Endothelial cell of umbilical vein (primary cell): Measurements from ENCODE around the gene RGSL1. TPM values are rescaled to one million over a fixed set of nuclear protein-coding genes. Genes with fewer than 3 reads are reported as not detected.

ENCODE experiments used
- BruUV-seq: library from RNA; stranded (reverse); fragments of 400-500 nt; replicated peaks from 2 replicates; lab custom pipeline; 2021; lab: Mats Ljungman, UMichigan
- CTCF ChIA-PET: fragments of 300-600, 350-600 bp; sonication (Branson Sonifier 250); formaldehyde crosslinking; loops from one replicate; lab custom pipeline; 2021; ENCODE audit warnings: antibody characterized with exemption, inconsistent platforms; lab: Charles Lee
- POLR2A ChIA-PET: fragments of 300-600, 350-600 bp; sonication (Branson Sonifier 250); formaldehyde crosslinking; loops from one replicate; lab custom pipeline; 2021; ENCODE audit warnings: antibody characterized with exemption, inconsistent platforms; lab: Charles Lee
- DNase-seq: peaks from one replicate; pipeline ENCODE4 v3.0.0-alpha.2; 2011; ENCODE audit warnings: low read depth, low spot score
- FAIRE-seq: peaks from 2 replicates; lab custom pipeline; 2011; peaks lifted over from hg19 to GRCh38; lab: Jason Lieb, UNC
- H2AFZ ChIP-seq: 2 replicates; pipeline ENCODE4 v1.6.0; 2012; ENCODE audit warnings: low read depth, low read length, control low read depth, inconsistent platforms
- H3K27ac ChIP-seq: 2 replicates; pipeline ENCODE4 v1.5.1; 2011; ENCODE audit warnings: low read depth, mild to moderate bottlenecking, control low read depth, low read length, moderate library complexity; ENCODE audit not compliant: insufficient read depth
- H3K27me3 ChIP-seq, 2 experiments: 2 replicates each; pipeline versions ENCODE4 v1.6.0 to v1.6.1; 2011; ENCODE audit warnings: low read length in 2 of 2, mixed read lengths in 1 of 2; ENCODE audit not compliant: control insufficient read depth in 2 of 2, insufficient read depth in 2 of 2
- H3K36me3 ChIP-seq, 2 experiments: 2 replicates in 1 of 2; 3 replicates in 1 of 2; pipeline ENCODE4 v1.5.1; 2011; ENCODE audit warnings: low read length in 2 of 2, mild to moderate bottlenecking in 1 of 2, moderate library complexity in 1 of 2; ENCODE audit not compliant: control insufficient read depth in 2 of 2, insufficient read depth in 2 of 2; ENCODE audit errors: extremely low read depth in 1 of 2
- H3K4me1 ChIP-seq: 3 replicates; pipeline ENCODE4 v1.5.1; 2011; ENCODE audit warnings: mild to moderate bottlenecking, low read length; ENCODE audit not compliant: control insufficient read depth, insufficient read depth; ENCODE audit errors: extremely low read depth
- H3K4me2 ChIP-seq: 2 replicates; pipeline ENCODE4 v1.6.1; 2011; ENCODE audit warnings: low read length, control low read depth, mixed read lengths; ENCODE audit not compliant: insufficient read depth
- H3K4me3 ChIP-seq, 3 experiments: fragments of 200-600 bp in 1 of 3; sonication (generic), shearing (Covaris generic) in 1 of 3; replicated peaks in 1 of 3; 2 replicates each; pipeline ENCODE4 v1.5.1; 2011 to 2016; ENCODE audit warnings: control low read depth in 3 of 3, low read length in 3 of 3, mild to moderate bottlenecking in 2 of 3, inconsistent platforms in 1 of 3, low read depth in 1 of 3, moderate library complexity in 1 of 3; ENCODE audit not compliant: insufficient read depth in 1 of 3
- H3K79me2 ChIP-seq: 2 replicates; pipeline ENCODE4 v1.6.0; 2012; ENCODE audit warnings: low read length, inconsistent platforms; ENCODE audit not compliant: control insufficient read depth, insufficient read depth
- H3K9ac ChIP-seq: replicated peaks from 2 replicates; pipeline ENCODE3; 2011; ENCODE audit warnings: low read length, control low read depth; ENCODE audit not compliant: insufficient read depth; ENCODE audit errors: extremely low read depth
- H3K9me1 ChIP-seq: replicated peaks from 3 replicates; pipeline ENCODE4 v1.6.0; 2011; ENCODE audit warnings: mild to moderate bottlenecking, low read length; ENCODE audit not compliant: control insufficient read depth, insufficient read depth; ENCODE audit errors: extremely low read depth
- H3K9me3 ChIP-seq: replicated peaks from 2 replicates; pipeline ENCODE4 v1.5.1; 2012; ENCODE audit warnings: low read length, inconsistent platforms; ENCODE audit not compliant: control insufficient read depth, insufficient read depth
- H4K20me1 ChIP-seq: replicated peaks from 2 replicates; pipeline ENCODE3; 2011; ENCODE audit warnings: mild to moderate bottlenecking, low read length; ENCODE audit not compliant: control insufficient read depth, insufficient read depth; ENCODE audit errors: extremely low read depth
- EZH2 ChIP-seq: IDR thresholded peaks from 2 replicates; pipeline ENCODE4 v1.6.1; 2012; ENCODE audit warnings: borderline replicate concordance, low read depth, mild to moderate bottlenecking, moderate library complexity, low read length, inconsistent platforms; ENCODE audit not compliant: severe bottlenecking
- FOS ChIP-seq: IDR thresholded peaks from 2 replicates; pipeline ENCODE4 v1.6.1; 2011; ENCODE audit warnings: mild to moderate bottlenecking, low read length, moderate library complexity, borderline replicate concordance; ENCODE audit not compliant: insufficient read depth
- GATA2 ChIP-seq: IDR thresholded peaks from 2 replicates; pipeline ENCODE4 v1.7.0; 2011; ENCODE audit warnings: low read depth, mild to moderate bottlenecking, moderate library complexity, mixed read lengths, low read length; ENCODE audit not compliant: insufficient read length, insufficient read depth
- JUN ChIP-seq: IDR thresholded peaks from 2 replicates; pipeline ENCODE4 v1.6.1; 2011; ENCODE audit warnings: borderline replicate concordance, low read depth; ENCODE audit not compliant: insufficient read length, insufficient read depth
- MAX ChIP-seq: IDR thresholded peaks from 2 replicates; pipeline ENCODE4 v1.6.1; 2011; ENCODE audit not compliant: insufficient read depth, insufficient read length
- MYC ChIP-seq: IDR thresholded peaks from one replicate; pipeline ENCODE4 v1.6.1; 2011; ENCODE audit warnings: mild to moderate bottlenecking, low read depth, low read length
- POLR2A ChIP-seq: IDR thresholded peaks from 2 replicates; pipeline ENCODE4 v1.6.1; 2012; ENCODE audit warnings: low read depth, mild to moderate bottlenecking, control low read depth, low read length
- POLR2AphosphoS5 ChIP-seq: IDR thresholded peaks from 2 replicates; pipeline ENCODE4 v1.6.1; 2012; ENCODE audit warnings: low read depth, mild to moderate bottlenecking, control low read depth, low read length, moderate library complexity; ENCODE audit not compliant: insufficient read depth
- dilution Hi-C: fragments of 300-500 bp; cut with MboI; formaldehyde crosslinking; loops from one replicate; pipeline ENCODE4 v1.15.0; 2019; ENCODE audit warnings: low sequenced_read_pairs; ENCODE audit not compliant: extremely low pct_ligation_motif_present
- intact Hi-C: fragments of 100-400 bp; cut with micrococcal nuclease; formaldehyde crosslinking; loops from one replicate; pipeline ENCODE4 v1.10.0; 2022
- polyA plus RNA-seq, 4 experiments: library from polyadenylated mRNA; depleted of rRNA in 3 of 4; stranded (reverse) in 3 of 4; unstranded in 1 of 4; fragments of >200 nt; gene quantifications; 2 replicates each; pipeline versions ENCODE4 v1.2.1 to v1.2.3, GENCODE V29; 2011 to 2012; ENCODE audit warnings: missing spikeins in 1 of 4
- total RNA-seq: library from RNA; stranded (reverse); gene quantifications from 2 replicates; pipeline ENCODE4 v1.2.3, GENCODE V29; 2021
- TF ChIP-seq, protein P1 (sequence below), 2 donors: IDR thresholded peaks; 1 replicate in 1 of 2; 2 replicates in 1 of 2; pipeline ENCODE4 v1.5.1; 2011; ENCODE audit warnings: low read length in 2 of 2, mild to moderate bottlenecking in 2 of 2, moderate library complexity in 2 of 2, control low read depth in 1 of 2, inconsistent platforms in 1 of 2, low read depth in 1 of 2; ENCODE audit not compliant: insufficient read depth in 1 of 2; ENCODE audit errors: extremely low read depth in 1 of 2

Gene RGSL1
- total and polyA plus RNA-seq, 2 donors (not counting 3 experiments of a cell fraction or from before 2014, with no cell fraction given): not detected

- no TSS peak for BruUV-seq
- no peak within 1 kb of the TSS for H3K4me3 ChIP-seq
- H4K20me1 ChIP-seq: no peaks in the 10 kb centered on the region
- no peaks in the 10 kb centered on the region for H3K9me1 ChIP-seq
- no peak within 1 kb of the TSS for H2AFZ ChIP-seq
- H3K27ac ChIP-seq: no peak within 1 kb of the TSS
- H3K4me2 ChIP-seq: no peak within 1 kb of the TSS
- H3K9me3 ChIP-seq: no peaks in the 10 kb centered on the region
- no peaks in the 10 kb centered on the region for H3K36me3 ChIP-seq
- no peaks in the 10 kb centered on the region for H3K27me3 ChIP-seq
- FAIRE-seq (no peak), DNase-seq (no peak)
- no peaks in the 10 kb centered on the region for H3K4me1 ChIP-seq
- no peaks in the 10 kb centered on the region for H3K79me2 ChIP-seq
- TF ChIP-seq, protein P1, sequence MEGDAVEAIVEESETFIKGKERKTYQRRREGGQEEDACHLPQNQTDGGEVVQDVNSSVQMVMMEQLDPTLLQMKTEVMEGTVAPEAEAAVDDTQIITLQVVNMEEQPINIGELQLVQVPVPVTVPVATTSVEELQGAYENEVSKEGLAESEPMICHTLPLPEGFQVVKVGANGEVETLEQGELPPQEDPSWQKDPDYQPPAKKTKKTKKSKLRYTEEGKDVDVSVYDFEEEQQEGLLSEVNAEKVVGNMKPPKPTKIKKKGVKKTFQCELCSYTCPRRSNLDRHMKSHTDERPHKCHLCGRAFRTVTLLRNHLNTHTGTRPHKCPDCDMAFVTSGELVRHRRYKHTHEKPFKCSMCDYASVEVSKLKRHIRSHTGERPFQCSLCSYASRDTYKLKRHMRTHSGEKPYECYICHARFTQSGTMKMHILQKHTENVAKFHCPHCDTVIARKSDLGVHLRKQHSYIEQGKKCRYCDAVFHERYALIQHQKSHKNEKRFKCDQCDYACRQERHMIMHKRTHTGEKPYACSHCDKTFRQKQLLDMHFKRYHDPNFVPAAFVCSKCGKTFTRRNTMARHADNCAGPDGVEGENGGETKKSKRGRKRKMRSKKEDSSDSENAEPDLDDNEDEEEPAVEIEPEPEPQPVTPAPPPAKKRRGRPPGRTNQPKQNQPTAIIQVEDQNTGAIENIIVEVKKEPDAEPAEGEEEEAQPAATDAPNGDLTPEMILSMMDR (IDR thresholded peaks at IDR 0.05; ENCODE audit: extremely low read depth in 1 of 2, insufficient read depth in 1 of 2, low read depth in 1 of 2, low read length in 2 of 2): no peak
- TF ChIP-seq FOS (no peak), GATA2 (no peak), JUN (no peak), POLR2A (no peak), POLR2AphosphoS5 (no peak), MAX (no peak), MYC (no peak), EZH2 (no peak)
- ChIA-PET POLR2A (no interaction called here), CTCF (interaction anchor here (1.4 to 10.7 kb wide), 2 partner anchors 258 to 315 kb away, joined by 5 to 670 read pairs; no protein-coding TSS in a partner anchor)
- H3K9ac ChIP-seq: no peak within 1 kb of the TSS
- dilution Hi-C loops (no loop called here), intact Hi-C loops (no loop called here)
Measured at GRCh38 chr1:182400567-182400966, 49.4 kb upstream of the RGSL1 start, which contains the start of gene TEDDM1. Gene TEDDM1, minus strand, starts transcription at chr1:182400667. Its CDS starts 182 bp downstream, at chr1:182400485.
